Chondrocyte (in vitro differentiated cells): ENCODE results near the gene CPSF4. TPM values are rescaled to one million over a fixed set of nuclear protein-coding genes. Genes with fewer than 3 reads are reported as not detected.
A peak's percentile ranks its signal among the peaks of the same experiment; 100 is the strongest.

Experiments used
- DNase-seq: peaks from one replicate; pipeline ENCODE4 v3.0.0; 2021; ENCODE audit warnings: mixed read lengths, low spot score
- H3K27ac Mint-ChIP-seq: one replicate; pipeline ENCODE4 v1.8.0; 2021; ENCODE audit warnings: mild to moderate bottlenecking, moderate library complexity, mixed read lengths; ENCODE audit not compliant: unreplicated experiment
- H3K27me3 Mint-ChIP-seq: 2 replicates; pipeline ENCODE4 v1.8.0; 2021; ENCODE audit warnings: low read depth, mixed read lengths
- H3K36me3 Mint-ChIP-seq: 2 replicates; pipeline ENCODE4 v1.8.0; 2021; ENCODE audit warnings: low read depth, mixed read lengths
- H3K4me1 Mint-ChIP-seq: 2 replicates; pipeline ENCODE4 v1.8.0; 2021; ENCODE audit warnings: low read depth, mild to moderate bottlenecking, mixed read lengths
- H3K4me3 Mint-ChIP-seq: one replicate; pipeline ENCODE4 v1.8.0; 2021; ENCODE audit warnings: mild to moderate bottlenecking, moderate library complexity, mixed read lengths; ENCODE audit not compliant: unreplicated experiment
- H3K9me3 Mint-ChIP-seq: 2 replicates; pipeline ENCODE4 v1.8.0; 2021; ENCODE audit warnings: low read depth, mixed read lengths
- CTCF ChIP-seq: fragments of 200-600 bp; sonication (generic); IDR thresholded peaks from 2 replicates; pipeline ENCODE4 v1.5.0; 2021; ENCODE audit warnings: antibody characterized with exemption, mild to moderate bottlenecking, moderate library complexity
- total RNA-seq: library from RNA; stranded (reverse); gene quantifications from 3 replicates; pipeline ENCODE4 v1.2.1, GENCODE V29; 2021

CPSF4 gene
- total RNA-seq, 1 donor from 2014 or later: 36.6 TPM

- no peak overlapping the region for H3K4me3 Mint-ChIP-seq
- TF ChIP-seq CTCF: no peak
- no peak for DNase-seq
- H3K4me1 Mint-ChIP-seq: peaks cover 5% of the 10 kb centered on the region
- no peaks in the 10 kb centered on the region for H3K27me3 Mint-ChIP-seq
- peaks cover 31% of the 10 kb centered on the region for H3K36me3 Mint-ChIP-seq
- no peak overlapping the region for H3K27ac Mint-ChIP-seq
- no peaks in the 10 kb centered on the region for H3K9me3 Mint-ChIP-seq
Observed at GRCh38 chr7:99418260-99418659, 20.5 kb upstream of the CPSF4 start.

GRCh38 chr7:99419323-99420021 lies 19.3 kb upstream of the CPSF4 start:
- no peaks in the 10 kb centered on the region for H3K27me3 Mint-ChIP-seq

DNA sequence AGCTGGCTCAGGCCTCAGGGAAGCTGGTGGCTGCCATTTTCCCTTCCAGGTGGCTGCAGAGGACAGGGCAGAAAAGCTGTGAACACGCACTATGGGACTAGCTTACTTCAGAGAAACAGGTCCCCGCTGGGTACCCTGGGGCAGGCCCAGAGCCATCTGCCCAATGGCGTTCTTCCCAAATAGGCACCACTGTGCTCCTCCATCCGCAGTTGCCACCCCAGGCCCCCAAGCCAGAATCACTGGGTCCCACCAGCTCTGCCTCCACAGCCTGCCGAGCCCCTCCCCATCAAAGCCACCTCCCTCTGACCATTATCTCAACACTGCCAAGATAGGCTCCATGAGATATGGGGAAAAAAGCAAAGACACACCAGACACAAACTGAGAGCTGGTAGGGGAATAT lies 18.5 kb upstream of the CPSF4 start:
- peaks cover 2% of the 10 kb centered on the region for H3K4me1 Mint-ChIP-seq
- no peak overlapping the region for H3K4me3 Mint-ChIP-seq
- peaks cover 24% of the 10 kb centered on the region for H3K36me3 Mint-ChIP-seq
- DNase-seq: no peak
- H3K27me3 Mint-ChIP-seq: no peaks in the 10 kb centered on the region
- no peaks in the 10 kb centered on the region for H3K9me3 Mint-ChIP-seq
- H3K27ac Mint-ChIP-seq: no peak overlapping the region
- TF ChIP-seq CTCF: no peak

More at GRCh38 chr7:99419323-99420021, 19.3 kb upstream of the CPSF4 start:
- H3K36me3 Mint-ChIP-seq: peaks cover 29% of the 10 kb centered on the region
- H3K9me3 Mint-ChIP-seq: no peaks in the 10 kb centered on the region
- H3K4me1 Mint-ChIP-seq: peaks cover 5% of the 10 kb centered on the region
- no peak for DNase-seq
- H3K27ac Mint-ChIP-seq: no peak overlapping the region
- no peak overlapping the region for H3K4me3 Mint-ChIP-seq
- TF ChIP-seq CTCF: no peak

DNA sequence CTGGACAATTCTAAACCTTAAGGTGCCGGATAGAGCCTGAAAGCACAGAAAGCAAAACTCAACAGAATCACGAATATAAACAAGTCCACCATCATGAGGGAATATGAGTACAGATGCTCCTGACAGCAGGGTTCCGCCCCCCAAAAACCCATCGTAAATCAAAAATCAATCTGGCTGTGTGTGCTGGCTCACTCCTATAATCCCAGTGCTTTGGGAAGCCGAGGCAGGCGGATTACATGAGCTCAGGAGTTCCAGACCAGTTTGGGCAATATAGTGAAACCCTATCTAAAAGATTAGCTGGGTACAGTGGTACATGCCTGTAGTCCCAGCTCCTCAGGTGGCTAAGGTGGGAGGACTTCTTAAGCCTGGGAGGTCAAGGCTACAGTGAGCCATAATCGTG lies 17.8 kb upstream of the CPSF4 start:
- Mint-ChIP-seq H3K36me3 (peaks cover 24% of the 10 kb centered on the region), H3K27ac (no peak overlapping the region), H3K4me3 (no peak overlapping the region), H3K4me1 (no peaks in the 10 kb centered on the region), H3K27me3 (no peaks in the 10 kb centered on the region), H3K9me3 (no peaks in the 10 kb centered on the region)
- no peak for TF ChIP-seq CTCF
- no peak for DNase-seq

- DNase-seq: no peak
- H3K36me3 Mint-ChIP-seq: peaks cover 19% of the 10 kb centered on the region
- no peak overlapping the region for H3K4me3 Mint-ChIP-seq
- H3K4me1 Mint-ChIP-seq: no peaks in the 10 kb centered on the region
- no peaks in the 10 kb centered on the region for H3K27me3 Mint-ChIP-seq
- no peak for TF ChIP-seq CTCF
- H3K9me3 Mint-ChIP-seq: no peaks in the 10 kb centered on the region
- peak overlapping the region; percentile 45 for H3K27ac Mint-ChIP-seq
Observed at GRCh38 chr7:99422186-99422585, 16.6 kb upstream of the CPSF4 start.
